Gastrocnemius medialis (tissue), 4 donors: ENCODE data around the gene GARIN5A.

Source experiments
- CTCF ChIP-seq, 5 experiments: fragments of 450-650 bp in 3 of 5; fragments of 200-600 bp in 2 of 5; sonication (generic) in 2 of 5; IDR thresholded peaks in 4 of 5; conservative IDR thresholded peaks in 1 of 5; 1 replicate in 4 of 5; 2 replicates in 1 of 5; pipeline ENCODE4 v1.5.1; 2016 to 2019; ENCODE audit warnings: antibody characterized with exemption in 5 of 5, mild to moderate bottlenecking in 3 of 5, moderate library complexity in 3 of 5
- POLR2A ChIP-seq, 2 donors: fragments of 450-650 bp; IDR thresholded peaks; one replicate each; pipeline ENCODE4 v1.6.1; 2017; ENCODE audit warnings: antibody characterized with exemption in 2 of 2, mild to moderate bottlenecking in 2 of 2, moderate library complexity in 2 of 2

- TF ChIP-seq POLR2A (IDR thresholded peaks at IDR 0.05) (no peak), CTCF (IDR thresholded peaks at IDR 0.05 in 4 of 5, conservative IDR thresholded peaks at IDR 0.05 in 1 of 5) (no peak)
These were observed 44.2 kb downstream of the GARIN5A start, which contains the start of gene MYBPC2 for GRCh38 chr19:50432221-50433028.
